ENCODE measurements around the gene KDM4B. TPM values are rescaled to one million over a fixed set of nuclear protein-coding genes. Genes with fewer than 3 reads are reported as not detected.

Gene KDM4B
- total and polyA plus RNA-seq, 2 of the 8 experiments (the other 6 are each of a cell fraction or from before 2014, with no cell fraction given): 12.0 to 31.9 TPM

- Histone ChIP-seq H3K18ac (ENCODE audit: extremely low read depth, low read length) (peak overlapping the region; percentile 60), H2BK12ac (ENCODE audit: low read depth, low read length) (peak overlapping the region; percentile 39; the same call in 1 of the 2 replicates), H3K79me1 (ENCODE audit: low read depth, low read length) (peaks cover 2% of the 10 kb centered on the region; the same call in 1 of the 2 replicates), H3K23me2 (ENCODE audit: low read depth, low read length) (no peaks in the 10 kb centered on the region), H3K9ac (replicated peaks in 1 of 4; ENCODE audit: extremely low read depth in 1 of 4, low read depth in 3 of 4, low read length in 3 of 4) (no peak overlapping the region; a peak in 1 of 7 replicates), H3K36me3 (ENCODE audit: control insufficient read depth in 2 of 4, insufficient read depth in 4 of 4, low read length in 3 of 4) (peaks cover 0 to 3% (median 0%) of the 10 kb centered on the region in 4 experiments; a peak in 1 of 8 replicates), H4K5ac (ENCODE audit: insufficient read length, low read depth, low read length) (peak overlapping the region; percentile 51), H3K27ac (ENCODE audit: low read depth, low read length) (0 out of 2 replicates have a peak overlapping the region, but pooled peaks have one; percentile 47), H2BK120ac (replicated peaks; ENCODE audit: low read depth, low read length) (no peak overlapping the region), H3K56ac (replicated peaks; ENCODE audit: insufficient read length, low read depth, low read length) (no peak overlapping the region), H3K4me1 (replicated peaks in 1 of 4; ENCODE audit: control insufficient read depth in 3 of 4, insufficient read depth in 4 of 4, low read length in 3 of 4) (peaks cover 0 to 34% (median 23%) of the 10 kb centered on the region in 4 experiments; a peak in 6 of 7 replicates), H2AK5ac (ENCODE audit: low read depth, low read length) (no peak overlapping the region), H2BK15ac (ENCODE audit: low read length) (0 out of 2 replicates have a peak overlapping the region, but pooled peaks have one; percentile 61), H3K79me2 (ENCODE audit: control insufficient read depth in 1 of 2, insufficient read depth in 2 of 2, low read length in 2 of 2) (no peaks in the 10 kb centered on the region), H3K4me3 (ENCODE audit: extremely low read depth in 1 of 4, insufficient read depth in 2 of 4, low read depth in 3 of 4, low read length in 4 of 4) (no peak overlapping the region), H3K14ac (ENCODE audit: insufficient read length) (no peak overlapping the region), H3K4ac (replicated peaks; ENCODE audit: insufficient read length, low read depth, low read length) (no peak overlapping the region), H3K9me3 (ENCODE audit: insufficient read depth in 2 of 2, low read depth in 1 of 2, low read length in 1 of 2) (peaks cover 0 to 2% of the 10 kb centered on the region in 2 experiments; a peak in 1 of 4 replicates), H3K23ac (ENCODE audit: insufficient read length) (no peak overlapping the region), H4K20me1 (replicated peaks in 1 of 2; ENCODE audit: control insufficient read depth in 1 of 2, insufficient read depth in 2 of 2, low read length in 2 of 2) (peaks cover 0 to 1% of the 10 kb centered on the region in 2 experiments), H2BK5ac (ENCODE audit: low read depth, low read length) (peak overlapping the region; percentile 78), H3K4me2 (ENCODE audit: insufficient read depth in 1 of 2, low read depth in 2 of 2, low read length in 2 of 2) (no peak overlapping the region), H4K91ac (replicated peaks; ENCODE audit: insufficient read length, low read length) (no peak overlapping the region), H3K27me3 (replicated peaks in 1 of 4; ENCODE audit: control insufficient read depth in 3 of 4, extremely low read depth in 1 of 4, insufficient read depth in 3 of 4, low read length in 3 of 4) (no peaks in the 10 kb centered on the region), H4K8ac (ENCODE audit: extremely low read depth, insufficient read depth, low read length) (no peak overlapping the region; the same call in 1 of the 2 replicates), H2AFZ (ENCODE audit: low read length) (no peak overlapping the region), H2BK20ac (ENCODE audit: low read length) (no peak overlapping the region)
- FAIRE-seq: no peak
- DNase-seq (ENCODE audit: low read depth in 1 of 2, low spot score in 2 of 2): no peak
- CTCF ChIA-PET (ENCODE audit: partially characterized antibody): interaction anchor here (0.7 to 4.6 kb wide), 9 partner anchors 13 to 177 kb away, joined by 3 to 23 read pairs (median 4); no protein-coding TSS in a partner anchor
- 80% methylated on average over 11 of the region's 11 CpGs; no CpG with 5 or more reads in 1 of the 2 experiments for WGBS, 2 experiments (ENCODE audit: extremely low coverage in 1 of 2, insufficient coverage in 1 of 2, insufficient read length in 1 of 2, insufficient replicate concordance in 2 of 2, low coverage in 1 of 2, low lambda C conversion rate in 2 of 2, missing lambda C conversion rate in 1 of 2)
- POLR2A ChIA-PET (ENCODE audit: partially characterized antibody): interaction anchor here (0.6 to 1.3 kb wide), 3 partner anchors 9 to 88 kb away, joined by 3 to 4 read pairs (median 3); no protein-coding TSS in a partner anchor
- TF ChIP-seq YY1 (IDR thresholded peaks at IDR 0.05; ENCODE audit: low read depth, low read length) (no peak), CREB1 (IDR thresholded peaks at IDR 0.05) (no peak), HDAC6 (IDR thresholded peaks at IDR 0.05; ENCODE audit: low read depth, low read length) (no peak), RAD21 (IDR thresholded peaks at IDR 0.05 in 1 of 2, conservative IDR thresholded peaks at IDR 0.05 in 1 of 2; ENCODE audit: low read depth in 2 of 2, low read length in 2 of 2) (no peak), SIX5 (IDR thresholded peaks at IDR 0.05; ENCODE audit: low read depth, low read length) (no peak), RBBP5 (IDR thresholded peaks at IDR 0.05; ENCODE audit: borderline replicate concordance, low read depth, low read length) (no peak), SIN3A (conservative IDR thresholded peaks at IDR 0.05 in 1 of 2, IDR thresholded peaks at IDR 0.05 in 1 of 2; ENCODE audit: low read depth in 1 of 2, low read length in 2 of 2) (no peak), EP300 (IDR thresholded peaks at IDR 0.05; ENCODE audit: borderline replicate concordance in 1 of 2, low read depth in 2 of 2, low read length in 2 of 2) (no peak), SAP30 (IDR thresholded peaks at IDR 0.05; ENCODE audit: insufficient read depth, insufficient replicate concordance, low read length) (no peak), BCL11A (IDR thresholded peaks at IDR 0.05; ENCODE audit: low read depth in 2 of 2, low read length in 2 of 2) (no peak), RFX5 (IDR thresholded peaks at IDR 0.05; ENCODE audit: borderline replicate concordance, low read depth, low read length) (no peak), POU5F1 (IDR thresholded peaks at IDR 0.05; ENCODE audit: low read depth, low read length) (no peak), CEBPB (IDR thresholded peaks at IDR 0.05; ENCODE audit: low read depth, low read length) (no peak)
Measured at GRCh38 chr19:5114727-5115126, 145.8 kb downstream of the KDM4B start.
